ENCODE results near the gene SUMO3.

DNA sequence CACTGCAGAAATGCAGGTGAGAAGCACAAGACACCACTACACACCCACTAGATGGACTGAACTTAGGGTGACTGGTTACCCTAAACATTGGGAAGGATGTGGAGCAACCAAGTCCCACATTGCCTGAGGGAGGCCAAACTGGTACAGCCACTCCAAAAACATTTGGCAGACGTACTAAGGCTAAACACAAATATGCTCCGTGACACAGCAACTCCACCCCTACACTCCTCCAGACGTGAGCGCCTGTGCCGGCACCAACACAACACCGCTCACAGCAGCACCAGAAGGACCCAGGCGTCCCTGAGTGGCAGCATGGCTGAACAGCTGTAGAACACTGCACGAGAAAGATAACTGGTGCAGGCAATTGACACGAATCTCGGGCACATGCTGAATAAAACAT, 40.9 kb upstream of the SUMO3 start:
- no peak for TF ChIP-seq POLR2AphosphoS5 (IDR thresholded peaks at IDR 0.05)
- TF ChIP-seq, protein P1, sequence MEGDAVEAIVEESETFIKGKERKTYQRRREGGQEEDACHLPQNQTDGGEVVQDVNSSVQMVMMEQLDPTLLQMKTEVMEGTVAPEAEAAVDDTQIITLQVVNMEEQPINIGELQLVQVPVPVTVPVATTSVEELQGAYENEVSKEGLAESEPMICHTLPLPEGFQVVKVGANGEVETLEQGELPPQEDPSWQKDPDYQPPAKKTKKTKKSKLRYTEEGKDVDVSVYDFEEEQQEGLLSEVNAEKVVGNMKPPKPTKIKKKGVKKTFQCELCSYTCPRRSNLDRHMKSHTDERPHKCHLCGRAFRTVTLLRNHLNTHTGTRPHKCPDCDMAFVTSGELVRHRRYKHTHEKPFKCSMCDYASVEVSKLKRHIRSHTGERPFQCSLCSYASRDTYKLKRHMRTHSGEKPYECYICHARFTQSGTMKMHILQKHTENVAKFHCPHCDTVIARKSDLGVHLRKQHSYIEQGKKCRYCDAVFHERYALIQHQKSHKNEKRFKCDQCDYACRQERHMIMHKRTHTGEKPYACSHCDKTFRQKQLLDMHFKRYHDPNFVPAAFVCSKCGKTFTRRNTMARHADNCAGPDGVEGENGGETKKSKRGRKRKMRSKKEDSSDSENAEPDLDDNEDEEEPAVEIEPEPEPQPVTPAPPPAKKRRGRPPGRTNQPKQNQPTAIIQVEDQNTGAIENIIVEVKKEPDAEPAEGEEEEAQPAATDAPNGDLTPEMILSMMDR (IDR thresholded peaks at IDR 0.05): no peak
